Psoas muscle (tissue), 8 donors: Measurements from ENCODE around the gene CMTM8. TPM values are rescaled to one million over a fixed set of nuclear protein-coding genes. Genes with fewer than 3 reads are reported as not detected.

ENCODE experiments used
- ATAC-seq, 4 donors: fragments of 200-7000 bp; cut with Tn5 transposase; one replicate each; pipeline ENCODE4 v1.9.1; 2020; ENCODE audit warnings: moderate library complexity in 3 of 4, mild to moderate bottlenecking in 2 of 4
- DNase-seq, 2 donors: peaks; one replicate each; pipeline ENCODE4 v3.0.0-alpha.2; 2020
- H3K27ac ChIP-seq: fragments of 200-600 bp; one replicate; pipeline ENCODE4 v1.8.0; 2022
- H3K27me3 ChIP-seq, 3 donors: fragments of 200-600 bp in 1 of 3; one replicate each; pipeline versions ENCODE4 v1.6.1 to v1.8.0; 2013 to 2022; ENCODE audit warnings: low read length in 2 of 3, mild to moderate bottlenecking in 2 of 3, moderate library complexity in 1 of 3; ENCODE audit not compliant: insufficient read depth in 3 of 3
- H3K36me3 ChIP-seq, 2 donors: fragments of 200-600 bp in 1 of 2; one replicate each; pipeline versions ENCODE4 v1.6.1 to v1.8.0; 2013 to 2022; ENCODE audit warnings: low read depth in 1 of 2, mild to moderate bottlenecking in 1 of 2, moderate library complexity in 1 of 2; ENCODE audit not compliant: insufficient read depth in 1 of 2
- H3K4me1 ChIP-seq: fragments of 200-600 bp; one replicate; pipeline ENCODE4 v1.8.0; 2022
- H3K4me3 ChIP-seq: fragments of 200-600 bp; one replicate; pipeline ENCODE4 v1.8.0; 2022; ENCODE audit warnings: mild to moderate bottlenecking
- H3K9me3 ChIP-seq: fragments of 200-600 bp; one replicate; pipeline ENCODE4 v1.8.0; 2022
- CTCF ChIP-seq: fragments of 200-600 bp; IDR thresholded peaks from one replicate; pipeline ENCODE4 v1.8.0; 2022; ENCODE audit warnings: antibody characterized with exemption
- WGBS, 3 donors: extraction: QIAGEN DNeasy Blood & Tissue Kit; methylation state at CpG; one replicate each; pipeline versions ENCODE4 v1.1.6 to v1.1.7; 2013; 5-methylcytosine and 5-hydroxymethylcytosine counted together
- intact Hi-C, 2 donors: fragments of 100-400 bp; cut with DNase I; formaldehyde crosslinking; loops; one replicate each; pipeline versions ENCODE4 v1.11.0 to v1.14.2; 2022
- polyA plus RNA-seq, 3 donors: library from polyadenylated mRNA; stranded (reverse); fragments of 200-250 nt; gene quantifications; one replicate each; pipeline ENCODE4 v1.2.3, GENCODE V29; 2013
- total RNA-seq, 4 donors: library from RNA; stranded (reverse); fragmentation: NEBNext Ultra II Directional in 2 of 4; extraction: Animal tissue kit (Norgen Biotek cat#: 25700) in 2 of 4; gene quantifications; one replicate each; pipeline versions ENCODE4 v1.2.1 to v1.2.4, GENCODE V29; 2021 to 2023
- donor health status: healthy with polysubstance abuse.
- donor health status: DM: no; HTN: no; CAD: no; lungs with moderate emphysema.
- donor health status: Bipolar disorder and iron deficiency.
- donor health status: healthy.
- donor health status: DM: yes; HTN: yes; CAD: no.
- donor health status: DM: no; HTN: no; CAD: no.
- donor health status: DM: no; HTN: no; CAD: no.
- donor health status: DM: yes; HTN: yes; CAD: no.

The CMTM8 gene
- total and polyA plus RNA-seq, 7 donors, result 0.97 to 4.2 (median 2.0) TPM

GRCh38 chr3:32403663-32404062, 165.2 kb downstream of the CMTM8 start:
- ATAC-seq, result no peak
- H3K4me1 ChIP-seq, result peaks cover 9% of the 10 kb centered on the region
- WGBS, 3 donors, result 43 to 65% (median 50%) methylated on average over 3 of the region's 3 CpGs

GRCh38 chr3:32404714-32405113, 166.2 kb downstream of the CMTM8 start:
- ATAC-seq (no peak), DNase-seq (no peak)
- 83 to 86% (median 86%) methylated on average over 1 of the region's 1 CpG for WGBS, 3 donors
- intact Hi-C loops, result no loop called here
- Histone ChIP-seq H3K9me3 (no peaks in the 10 kb centered on the region), H3K4me3 (no peak overlapping the region), H3K27me3 (no peaks in the 10 kb centered on the region), H3K27ac (no peak overlapping the region), H3K4me1 (peaks cover 9% of the 10 kb centered on the region), H3K36me3 (no peaks in the 10 kb centered on the region)
- no peak for TF ChIP-seq CTCF

More at GRCh38 chr3:32403663-32404062, 165.2 kb downstream of the CMTM8 start:
- H3K27ac ChIP-seq, result no peak overlapping the region
- TF ChIP-seq CTCF, result no peak
- no peak for DNase-seq
- intact Hi-C loops, result no loop called here
- no peaks in the 10 kb centered on the region for H3K36me3 ChIP-seq
- no peaks in the 10 kb centered on the region for H3K9me3 ChIP-seq
- H3K27me3 ChIP-seq, result no peaks in the 10 kb centered on the region
- no peak overlapping the region for H3K4me3 ChIP-seq

DNA sequence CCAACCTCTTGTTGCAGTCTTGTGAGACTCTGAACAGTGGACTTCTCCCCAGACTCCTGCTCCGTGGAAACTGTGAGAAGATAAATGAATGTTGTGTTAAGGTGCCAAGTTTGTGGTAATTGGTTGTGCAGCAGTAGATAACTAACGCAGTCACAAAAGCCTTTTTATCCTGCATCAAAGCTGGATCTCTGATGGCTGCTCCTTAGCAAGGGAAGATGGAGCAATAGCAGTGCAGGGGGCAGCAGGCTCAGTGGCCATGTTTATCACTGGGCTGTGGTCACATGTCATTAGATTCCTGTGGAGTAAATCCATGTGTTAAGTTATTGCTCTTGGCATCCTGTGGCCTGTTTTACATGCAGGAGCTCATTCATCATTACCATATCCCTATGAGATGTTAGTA, 166.7 kb downstream of the CMTM8 start:
- no peak for DNase-seq
- no peak for ATAC-seq
- Histone ChIP-seq H3K4me1 (peaks cover 9% of the 10 kb centered on the region), H3K27me3 (no peaks in the 10 kb centered on the region), H3K9me3 (no peaks in the 10 kb centered on the region), H3K4me3 (no peak overlapping the region), H3K36me3 (no peaks in the 10 kb centered on the region), H3K27ac (no peak overlapping the region)
- intact Hi-C loops, result no loop called here
- 34 to 67% (median 63%) methylated on average over 2 of the region's 2 CpGs for WGBS, 3 donors
- no peak for TF ChIP-seq CTCF

GRCh38 chr3:32405711-32406323, 167.3 kb downstream of the CMTM8 start:
- Histone ChIP-seq H3K4me3 (no peak overlapping the region), H3K27me3 (no peaks in the 10 kb centered on the region), H3K9me3 (no peaks in the 10 kb centered on the region), H3K36me3 (no peaks in the 10 kb centered on the region), H3K27ac (no peak overlapping the region), H3K4me1 (peaks cover 5% of the 10 kb centered on the region)
- no peak for TF ChIP-seq CTCF
- WGBS, 3 donors, result 76 to 92% (median 88%) methylated on average over 7 of the region's 7 CpGs
- no peak for ATAC-seq
- DNase-seq, result no peak
- intact Hi-C loops, result no loop called here
